Hematopoietic multipotent progenitor cell treated with erythropoietin and hydrocortisone succinate and interleukin-3 and kit ligand, for 15 days (in vitro differentiated cells): ENCODE measurements around the gene MRTFB.

Experiments used
- DNase-seq: peaks from one replicate; pipeline ENCODE4 v3.0.0-alpha.2; 2015; ENCODE audit warnings: low spot score

MRTFB gene

GRCh38 chr16:14186007-14186794 is 115.1 kb downstream of the MRTFB start:
- no peak for DNase-seq

GRCh38 chr16:14186795-14187221 is 115.7 kb downstream of the MRTFB start:
- no peak for DNase-seq

- DNase-seq: no peak
Measured at GRCh38 chr16:14187517-14188338, 116.6 kb downstream of the MRTFB start.

- DNase-seq: no peak
Measured at GRCh38 chr16:14193316-14193871, 122.3 kb downstream of the MRTFB start.

- no peak for DNase-seq
Measured at GRCh38 chr16:14194721-14195120, 123.6 kb downstream of the MRTFB start.

- no peak for DNase-seq
Measured at GRCh38 chr16:14196011-14196410, 124.9 kb downstream of the MRTFB start.

GRCh38 chr16:14196539-14196938 is 125.4 kb downstream of the MRTFB start:
- no peak for DNase-seq

- no peak for DNase-seq
Measured at GRCh38 chr16:14198012-14198411, 126.9 kb downstream of the MRTFB start.

GRCh38 chr16:14198572-14198971 is 127.5 kb downstream of the MRTFB start:
- DNase-seq: no peak

- DNase-seq: no peak
Measured at GRCh38 chr16:14199199-14199598, 128.1 kb downstream of the MRTFB start.

- no peak for DNase-seq
Measured at GRCh38 chr16:14199624-14200023, 128.5 kb downstream of the MRTFB start.

GRCh38 chr16:14202095-14202494 is 131.0 kb downstream of the MRTFB start:
- DNase-seq: no peak

- DNase-seq: peak; percentile 6
Measured at GRCh38 chr16:14202697-14203096, 131.6 kb downstream of the MRTFB start.

- no peak for DNase-seq
Measured at GRCh38 chr16:14203166-14203565, 132.0 kb downstream of the MRTFB start.

GRCh38 chr16:14205666-14206065 is 134.5 kb downstream of the MRTFB start:
- no peak for DNase-seq

- no peak for DNase-seq
Measured at GRCh38 chr16:14211856-14212543, 140.9 kb downstream of the MRTFB start.

- DNase-seq: no peak
Measured at GRCh38 chr16:14215941-14216340, 144.8 kb downstream of the MRTFB start.

GRCh38 chr16:14219983-14220382 is 148.9 kb downstream of the MRTFB start:
- no peak for DNase-seq

GRCh38 chr16:14223632-14224031 is 152.5 kb downstream of the MRTFB start:
- no peak for DNase-seq

- DNase-seq: no peak
Measured at GRCh38 chr16:14225457-14225856, 154.3 kb downstream of the MRTFB start.

GRCh38 chr16:14232106-14232864 is 161.2 kb downstream of the MRTFB start:
- no peak for DNase-seq

- DNase-seq: no peak
Measured at GRCh38 chr16:14236401-14236800, 165.3 kb downstream of the MRTFB start.
